GM06990 (cell line): ENCODE data around the gene RNF217.

Source experiments
- DNase-seq: peaks from one replicate; pipeline ENCODE4 v3.0.0-alpha.2; 2011; ENCODE audit not compliant: insufficient read length; ENCODE audit errors: extremely low read depth
- H3K27me3 ChIP-seq: replicated peaks from 2 replicates; pipeline ENCODE4 v1.6.0; 2011; ENCODE audit warnings: low read length; ENCODE audit not compliant: control insufficient read depth, insufficient read depth
- H3K36me3 ChIP-seq: 2 replicates; pipeline ENCODE4 v1.5.1; 2011; ENCODE audit warnings: low read length; ENCODE audit not compliant: control insufficient read depth, insufficient read depth
- H3K4me3 ChIP-seq: replicated peaks from 2 replicates; pipeline ENCODE4 v1.5.1; 2011; ENCODE audit warnings: low read depth, mild to moderate bottlenecking, control low read depth, low read length
- CTCF ChIP-seq: IDR thresholded peaks from 2 replicates; pipeline ENCODE4 v1.5.1; 2011; ENCODE audit warnings: low read length, control low read depth, mild to moderate bottlenecking, inconsistent platforms; ENCODE audit not compliant: insufficient read depth, poor library complexity, severe bottlenecking

The RNF217 gene

GRCh38 chr6:124997196-124997875 lies 35.1 kb downstream of the RNF217 start:
- Histone ChIP-seq H3K27me3 (no peaks in the 10 kb centered on the region), H3K36me3 (no peaks in the 10 kb centered on the region), H3K4me3 (no peak overlapping the region)
- TF ChIP-seq CTCF, result no peak
- no peak for DNase-seq

- DNase-seq, result no peak
- no peaks in the 10 kb centered on the region for H3K27me3 ChIP-seq
- H3K36me3 ChIP-seq, result no peaks in the 10 kb centered on the region
- no peak for TF ChIP-seq CTCF
- H3K4me3 ChIP-seq, result no peak overlapping the region
Observed at GRCh38 chr6:124999105-124999764, 37.0 kb downstream of the RNF217 start.

- no peak for TF ChIP-seq CTCF
- Histone ChIP-seq H3K36me3 (no peaks in the 10 kb centered on the region), H3K27me3 (no peaks in the 10 kb centered on the region), H3K4me3 (no peak overlapping the region)
- DNase-seq, result no peak
Observed at GRCh38 chr6:125001684-125002405, 39.6 kb downstream of the RNF217 start.

- no peak for DNase-seq
- no peak for TF ChIP-seq CTCF
- no peak overlapping the region for H3K4me3 ChIP-seq
- no peaks in the 10 kb centered on the region for H3K36me3 ChIP-seq
- H3K27me3 ChIP-seq, result no peaks in the 10 kb centered on the region
Observed at GRCh38 chr6:125002406-125002741, 40.1 kb downstream of the RNF217 start.

- Histone ChIP-seq H3K36me3 (no peaks in the 10 kb centered on the region), H3K27me3 (no peaks in the 10 kb centered on the region), H3K4me3 (no peak overlapping the region)
- no peak for DNase-seq
- no peak for TF ChIP-seq CTCF
Observed at GRCh38 chr6:125003070-125003469, 40.8 kb downstream of the RNF217 start.
